Measurements from ENCODE around the gene TMEM184A.

TMEM184A gene

GRCh38 chr7:1499367-1500029 lies 56.5 kb downstream of the TMEM184A start:
- DNase-seq, result no peak

- DNase-seq, result no peak
Observed at GRCh38 chr7:1498370-1499305, 57.4 kb downstream of the TMEM184A start.

GRCh38 chr7:1497293-1497927 lies 58.6 kb downstream of the TMEM184A start:
- DNase-seq, result no peak

- no peak for DNase-seq
Observed at GRCh38 chr7:1496531-1497292, 59.3 kb downstream of the TMEM184A start.

GRCh38 chr7:1495564-1496242 lies 60.3 kb downstream of the TMEM184A start:
- no peak for DNase-seq

GRCh38 chr7:1494866-1495563 lies 61.0 kb downstream of the TMEM184A start:
- DNase-seq, result no peak

GRCh38 chr7:1494447-1494846 lies 61.6 kb downstream of the TMEM184A start:
- DNase-seq, result no peak

- no peak for DNase-seq
Observed at GRCh38 chr7:1493571-1493970, 62.4 kb downstream of the TMEM184A start.

- no peak for DNase-seq
Observed at GRCh38 chr7:1493129-1493528, 62.9 kb downstream of the TMEM184A start.

- no peak for DNase-seq
Observed at GRCh38 chr7:1492640-1493039, 63.4 kb downstream of the TMEM184A start.

All from activated CD4-positive, alpha-beta T cell treated with anti-CD3 and anti-CD28 coated beads for 1 hour (primary cell).